Suprapubic skin (tissue), 4 donors: ENCODE measurements around the gene MPHOSPH8.

Source experiments
- CTCF ChIP-seq, 2 donors: fragments of 200-600 bp in 1 of 2; fragments of 450-650 bp in 1 of 2; sonication (generic) in 1 of 2; IDR thresholded peaks; one replicate each; pipeline ENCODE4 v1.5.1; 2016 to 2019; ENCODE audit warnings: antibody characterized with exemption in 2 of 2, mild to moderate bottlenecking in 1 of 2, moderate library complexity in 1 of 2
- POLR2A ChIP-seq, 2 donors: fragments of 450-650 bp; IDR thresholded peaks; one replicate each; pipeline ENCODE4 v1.6.1; 2017; ENCODE audit warnings: antibody characterized with exemption in 2 of 2, mild to moderate bottlenecking in 2 of 2, moderate library complexity in 2 of 2
- POLR2AphosphoS5 ChIP-seq, 3 donors: sonication (generic); formaldehyde crosslinking; IDR thresholded peaks; one replicate each; pipeline ENCODE4 v1.6.1; 2017; ENCODE audit warnings: antibody characterized with exemption in 3 of 3

- no peak for TF ChIP-seq POLR2A (IDR thresholded peaks at IDR 0.05)
- TF ChIP-seq CTCF (IDR thresholded peaks at IDR 0.05) = no peak
- TF ChIP-seq POLR2AphosphoS5 (IDR thresholded peaks at IDR 0.05) = no peak
Measured at GRCh38 chr13:19645000-19645399, 11.5 kb downstream of the MPHOSPH8 start.
